GM18951 (cell line): ENCODE measurements around the gene MFSD2A.

Experiments used
- POLR2A ChIP-seq: IDR thresholded peaks from 4 replicates; pipeline ENCODE4 v1.6.1; 2011; ENCODE audit warnings: mild to moderate bottlenecking; ENCODE audit not compliant: insufficient read length, insufficient read depth; ENCODE audit errors: extremely low read depth
- in situ Hi-C: fragments of 300-500 bp; cut with MboI; formaldehyde crosslinking; loops from one replicate; pipeline ENCODE4 v1.12.0; 2022; ENCODE audit warnings: low sequenced_read_pairs, mixed read lengths, inconsistent platforms; ENCODE audit not compliant: unreplicated experiment

The MFSD2A gene

DNA sequence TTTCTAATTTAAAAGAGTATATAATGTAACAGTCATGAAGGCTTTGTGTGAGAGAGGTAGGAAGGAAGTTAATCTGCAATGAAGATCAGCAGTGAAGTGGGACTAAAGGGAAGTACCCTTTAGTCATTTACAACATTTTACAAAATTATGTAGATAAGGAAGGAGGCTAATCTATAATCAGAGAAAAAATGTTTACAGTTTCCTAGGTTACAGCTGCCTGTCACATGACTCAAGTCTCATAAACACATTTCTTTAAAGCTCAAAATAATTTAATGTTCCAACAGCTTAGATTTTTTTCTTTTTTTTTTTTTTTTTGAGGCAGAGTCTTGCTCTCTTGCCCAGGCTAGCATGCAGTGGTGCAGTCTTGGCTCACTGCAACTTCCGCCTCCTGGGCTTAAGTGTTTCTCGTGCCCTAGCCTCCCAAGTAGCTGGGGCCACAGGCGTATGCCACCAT is 59.3 kb downstream of the MFSD2A start:
- in situ Hi-C loops: no loop called here
- no peak for TF ChIP-seq POLR2A

- TF ChIP-seq POLR2A: no peak
- in situ Hi-C loops: no loop called here
Measured at GRCh38 chr1:40014812-40015594, 60.1 kb downstream of the MFSD2A start.

- TF ChIP-seq POLR2A: no peak
- in situ Hi-C loops: no loop called here
Measured at GRCh38 chr1:40017951-40018575, 63.1 kb downstream of the MFSD2A start.
